Type B pancreatic cell (in vitro differentiated cells): Measurements from ENCODE around the gene PDE6D. TPM values are rescaled to one million over a fixed set of nuclear protein-coding genes. Genes with fewer than 3 reads are reported as not detected.
"Not testable (repeated sequence)": the region's sequence is repeated elsewhere in the genome, so short reads cannot be mapped to it uniquely, and the experiment has no call there.

ENCODE experiments used
- DNase-seq: peaks from one replicate; pipeline ENCODE4 v3.0.0; 2021; ENCODE audit warnings: mixed read lengths; ENCODE audit not compliant: unreplicated experiment; ENCODE audit errors: extremely low spot score
- H3K27ac Mint-ChIP-seq: 2 replicates; pipeline ENCODE4 v1.8.0; 2021; ENCODE audit warnings: mild to moderate bottlenecking, mixed read lengths
- H3K27me3 Mint-ChIP-seq: 2 replicates; pipeline ENCODE4 v1.8.0; 2021; ENCODE audit warnings: mixed read lengths
- H3K36me3 Mint-ChIP-seq: 2 replicates; pipeline ENCODE4 v1.8.0; 2021; ENCODE audit warnings: mixed read lengths
- H3K4me1 Mint-ChIP-seq: one replicate; pipeline ENCODE4 v1.8.0; 2021; ENCODE audit warnings: mixed read lengths; ENCODE audit not compliant: unreplicated experiment
- H3K4me3 Mint-ChIP-seq: 2 replicates; pipeline ENCODE4 v1.8.0; 2021; ENCODE audit warnings: mild to moderate bottlenecking, mixed read lengths
- H3K9me3 Mint-ChIP-seq: 2 replicates; pipeline ENCODE4 v1.8.0; 2021; ENCODE audit warnings: mixed read lengths
- total RNA-seq: library from RNA; stranded (reverse); gene quantifications from 2 replicates; pipeline ENCODE4 v1.2.1, GENCODE V29; 2021; ENCODE audit warnings: low replicate concordance
- TF ChIP-seq, protein P1 (sequence below): fragments of 200-600 bp; sonication (generic); conservative IDR thresholded peaks from 2 replicates; pipeline ENCODE4 v1.5.0; 2021; ENCODE audit warnings: antibody characterized with exemption, mild to moderate bottlenecking

Gene PDE6D
- total RNA-seq, 1 donor from 2014 or later = 24.3 TPM

DNA sequence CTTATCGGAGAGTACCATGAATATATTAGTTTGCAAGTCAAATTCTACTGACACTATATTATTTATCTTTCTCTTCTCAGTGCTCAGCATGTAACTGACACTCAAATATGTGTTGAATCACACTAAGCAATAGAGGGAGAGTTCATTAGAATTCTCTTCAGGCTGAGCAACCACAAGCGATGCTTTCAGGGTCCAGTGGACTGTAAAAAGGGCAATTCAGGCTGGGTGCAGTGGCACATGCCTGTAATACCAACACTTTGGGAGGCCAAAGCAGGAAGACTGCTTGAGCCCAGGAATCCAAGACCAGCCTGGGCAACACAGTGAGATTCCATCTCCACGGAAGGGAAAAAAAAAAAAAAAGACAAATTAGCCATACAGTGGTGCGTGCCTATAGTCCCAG is 16.3 kb downstream of the PDE6D start:
- peaks cover 16% of the 10 kb centered on the region for H3K4me1 Mint-ChIP-seq
- H3K27me3 Mint-ChIP-seq = no peaks in the 10 kb centered on the region
- no peak overlapping the region for H3K4me3 Mint-ChIP-seq
- H3K36me3 Mint-ChIP-seq = no peaks in the 10 kb centered on the region
- H3K9me3 Mint-ChIP-seq = no peaks in the 10 kb centered on the region
- TF ChIP-seq, protein P1, sequence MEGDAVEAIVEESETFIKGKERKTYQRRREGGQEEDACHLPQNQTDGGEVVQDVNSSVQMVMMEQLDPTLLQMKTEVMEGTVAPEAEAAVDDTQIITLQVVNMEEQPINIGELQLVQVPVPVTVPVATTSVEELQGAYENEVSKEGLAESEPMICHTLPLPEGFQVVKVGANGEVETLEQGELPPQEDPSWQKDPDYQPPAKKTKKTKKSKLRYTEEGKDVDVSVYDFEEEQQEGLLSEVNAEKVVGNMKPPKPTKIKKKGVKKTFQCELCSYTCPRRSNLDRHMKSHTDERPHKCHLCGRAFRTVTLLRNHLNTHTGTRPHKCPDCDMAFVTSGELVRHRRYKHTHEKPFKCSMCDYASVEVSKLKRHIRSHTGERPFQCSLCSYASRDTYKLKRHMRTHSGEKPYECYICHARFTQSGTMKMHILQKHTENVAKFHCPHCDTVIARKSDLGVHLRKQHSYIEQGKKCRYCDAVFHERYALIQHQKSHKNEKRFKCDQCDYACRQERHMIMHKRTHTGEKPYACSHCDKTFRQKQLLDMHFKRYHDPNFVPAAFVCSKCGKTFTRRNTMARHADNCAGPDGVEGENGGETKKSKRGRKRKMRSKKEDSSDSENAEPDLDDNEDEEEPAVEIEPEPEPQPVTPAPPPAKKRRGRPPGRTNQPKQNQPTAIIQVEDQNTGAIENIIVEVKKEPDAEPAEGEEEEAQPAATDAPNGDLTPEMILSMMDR = no peak
- H3K27ac Mint-ChIP-seq = peak overlapping the region; percentile 73
- DNase-seq = no peak

DNA sequence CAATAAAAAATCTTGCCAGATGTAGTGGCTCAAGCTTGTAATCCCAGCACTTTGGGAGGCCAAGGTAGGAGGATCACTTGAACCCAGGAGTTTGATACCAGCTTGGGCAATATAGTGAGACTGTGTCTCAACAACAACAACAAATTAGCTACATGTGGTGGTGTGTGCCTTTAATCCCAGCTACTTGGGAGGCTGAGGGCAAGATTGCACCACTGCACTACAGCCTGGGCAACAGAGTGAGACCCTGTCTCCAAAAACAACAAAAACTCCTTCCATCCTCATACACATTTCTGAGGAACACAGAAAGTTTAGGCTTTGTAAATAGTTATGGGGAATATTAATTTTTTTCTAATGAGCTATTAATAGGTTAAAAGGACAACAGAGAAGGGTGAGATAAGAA is 17.0 kb downstream of the PDE6D start:
- H3K27ac Mint-ChIP-seq = no peak overlapping the region
- no peaks in the 10 kb centered on the region for H3K9me3 Mint-ChIP-seq
- TF ChIP-seq, protein P1 = no peak
- DNase-seq = no peak
- H3K4me1 Mint-ChIP-seq = peaks cover 16% of the 10 kb centered on the region
- H3K36me3 Mint-ChIP-seq = no peaks in the 10 kb centered on the region
- no peaks in the 10 kb centered on the region for H3K27me3 Mint-ChIP-seq
- H3K4me3 Mint-ChIP-seq = no peak overlapping the region

DNA sequence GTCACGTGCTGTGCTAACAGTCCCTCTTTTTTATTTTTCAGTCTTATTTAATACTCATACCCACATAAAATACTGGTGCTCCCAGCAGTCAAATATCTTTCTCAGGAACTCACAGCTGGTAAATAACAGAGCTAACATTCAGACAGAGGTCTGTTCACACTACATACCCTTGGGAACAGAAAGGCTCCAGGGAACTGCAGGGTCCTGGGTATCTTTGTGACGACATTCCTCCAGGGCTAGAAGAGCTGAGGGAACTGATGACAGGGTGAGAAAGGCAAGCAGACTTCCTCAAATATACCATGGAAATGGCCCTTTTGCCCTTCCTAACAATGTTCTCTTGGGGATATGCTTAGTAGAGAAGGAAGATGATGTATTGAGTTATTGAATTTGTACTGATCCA is 19.3 kb downstream of the PDE6D start:
- DNase-seq = no peak
- Mint-ChIP-seq H3K9me3 (no peaks in the 10 kb centered on the region), H3K4me1 (peaks cover 16% of the 10 kb centered on the region), H3K27ac (no peak overlapping the region), H3K36me3 (no peaks in the 10 kb centered on the region), H3K4me3 (no peak overlapping the region), H3K27me3 (no peaks in the 10 kb centered on the region)
- TF ChIP-seq, protein P1 = no peak

DNA sequence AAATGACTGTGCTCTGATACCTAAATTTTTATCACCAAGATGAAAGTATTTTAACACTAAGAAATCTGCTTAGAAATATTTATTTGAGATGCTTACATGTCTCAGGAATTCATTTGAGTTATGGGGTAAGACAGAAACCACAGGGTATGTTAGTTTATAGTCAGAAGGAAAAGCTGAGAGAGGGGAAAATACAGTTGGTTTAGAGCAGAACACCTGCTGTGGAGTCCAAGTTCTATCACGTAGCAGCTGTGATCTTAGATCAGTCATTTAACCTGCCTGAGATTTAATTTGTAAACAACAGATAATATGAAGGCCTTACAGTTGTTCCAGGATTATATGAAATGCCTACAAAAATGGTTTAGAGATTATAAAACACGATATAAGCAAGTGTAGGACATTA is 29.0 kb downstream of the PDE6D start:
- H3K27ac Mint-ChIP-seq = no peak overlapping the region
- no peaks in the 10 kb centered on the region for H3K36me3 Mint-ChIP-seq
- no peaks in the 10 kb centered on the region for H3K9me3 Mint-ChIP-seq
- no peak for DNase-seq
- no peak overlapping the region for H3K4me3 Mint-ChIP-seq
- TF ChIP-seq, protein P1 = no peak
- H3K27me3 Mint-ChIP-seq = no peaks in the 10 kb centered on the region
- no peaks in the 10 kb centered on the region for H3K4me1 Mint-ChIP-seq

DNA sequence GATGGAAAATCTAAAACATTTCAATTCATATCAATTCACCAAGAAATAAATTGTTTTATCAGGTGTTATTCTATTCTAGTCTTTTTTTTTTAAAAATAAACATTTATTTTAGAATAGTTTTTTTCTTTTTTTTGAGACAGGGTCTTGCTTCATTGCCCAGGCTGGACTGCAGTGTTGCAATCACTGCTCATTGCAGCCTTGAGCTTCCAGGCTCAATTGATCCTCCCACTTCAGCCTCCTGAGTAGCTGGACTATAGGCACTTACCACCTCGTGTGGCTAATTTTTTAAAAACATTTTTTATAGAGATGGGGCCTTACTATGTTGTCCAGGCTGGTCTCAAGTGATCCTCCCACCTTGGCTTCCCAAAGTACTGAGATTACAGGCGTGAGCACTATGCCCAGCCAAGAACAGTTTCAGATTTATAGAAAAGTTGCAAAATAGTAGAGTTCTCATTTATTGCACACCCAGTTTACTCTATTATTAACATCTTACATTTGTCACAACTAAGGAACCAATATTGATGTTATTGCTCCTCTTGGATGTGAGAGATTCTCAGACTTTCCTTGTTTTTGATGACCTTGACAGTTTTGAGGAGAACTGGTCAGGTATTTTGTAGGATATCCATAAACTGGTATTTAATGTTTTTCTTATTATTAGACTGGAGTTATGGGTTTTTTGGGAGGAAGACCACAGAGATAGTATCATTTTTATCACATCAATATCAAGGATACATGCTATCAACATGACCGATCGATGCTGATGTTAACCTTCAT is 29.9 kb downstream of the PDE6D start:
- no peak for DNase-seq
- no peaks in the 10 kb centered on the region for H3K27me3 Mint-ChIP-seq
- no peak overlapping the region for H3K27ac Mint-ChIP-seq
- no peak overlapping the region for H3K4me3 Mint-ChIP-seq
- H3K9me3 Mint-ChIP-seq = no peaks in the 10 kb centered on the region
- H3K4me1 Mint-ChIP-seq = no peaks in the 10 kb centered on the region
- H3K36me3 Mint-ChIP-seq = no peaks in the 10 kb centered on the region
- TF ChIP-seq, protein P1 = no peak

DNA sequence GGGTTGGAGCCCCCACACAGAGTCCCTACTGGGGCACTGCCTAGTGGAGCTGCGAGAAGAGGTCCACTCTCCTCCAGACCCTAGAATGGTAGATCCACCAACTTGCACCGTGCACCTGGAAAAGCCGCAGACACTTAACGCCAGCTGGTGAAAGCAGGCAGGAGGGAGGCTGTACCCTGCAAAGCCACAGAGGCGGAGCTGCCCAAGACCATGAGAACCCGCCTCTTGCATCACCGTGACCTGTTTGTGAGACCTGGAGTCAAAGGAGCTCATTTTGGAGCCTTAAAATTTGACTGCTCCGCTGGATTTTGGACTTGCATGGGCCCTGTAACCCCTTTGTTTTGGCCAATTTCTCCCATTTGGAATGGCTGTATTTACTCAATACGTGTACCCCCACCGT is 32.1 kb downstream of the PDE6D start:
- H3K9me3 Mint-ChIP-seq, H3K27me3 Mint-ChIP-seq, H3K36me3 Mint-ChIP-seq, H3K27ac Mint-ChIP-seq, DNase-seq, H3K4me3 Mint-ChIP-seq, H3K4me1 Mint-ChIP-seq: not testable (repeated sequence)

DNA sequence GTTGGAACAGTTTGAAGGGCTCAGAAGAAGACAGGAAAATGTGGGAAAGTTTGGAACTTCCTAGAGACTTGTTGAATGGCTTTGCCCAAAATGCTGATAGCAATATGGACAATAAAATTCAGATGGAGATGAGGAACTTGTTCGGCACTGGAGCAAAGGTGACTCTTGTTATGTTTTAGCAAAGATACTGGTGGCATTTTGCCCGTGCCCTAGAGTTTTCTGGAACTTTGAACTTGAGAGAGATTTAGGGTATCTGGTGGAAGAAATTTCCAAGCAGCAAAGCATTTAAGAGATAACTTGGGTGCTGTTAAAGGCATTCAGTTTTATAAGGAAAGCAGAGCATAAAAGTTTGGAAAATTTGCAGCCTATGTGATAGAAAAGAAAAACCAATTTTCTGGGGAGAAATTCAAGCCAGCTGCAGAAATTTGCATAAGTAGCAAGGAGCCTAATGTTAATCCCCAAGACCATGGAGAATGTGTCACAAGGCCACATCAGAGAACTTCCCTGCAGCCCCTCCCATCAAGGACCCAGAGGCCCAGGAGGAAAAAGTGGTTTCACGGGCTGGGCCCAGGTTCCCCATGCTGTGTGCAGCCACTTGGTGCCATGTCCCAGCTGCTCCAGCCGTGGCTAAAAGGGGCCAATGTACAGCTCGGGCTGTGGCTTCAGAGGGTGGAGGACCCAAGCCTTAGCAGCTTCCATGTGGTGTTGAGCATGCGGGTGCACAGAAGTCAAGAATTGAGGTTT is 32.8 kb downstream of the PDE6D start:
- not testable (repeated sequence) for H3K27me3 Mint-ChIP-seq, DNase-seq

More for the DNA sequence above, 32.8 kb downstream of the PDE6D start:
- H3K4me1 Mint-ChIP-seq, H3K9me3 Mint-ChIP-seq, H3K27ac Mint-ChIP-seq, H3K4me3 Mint-ChIP-seq, H3K36me3 Mint-ChIP-seq: not testable (repeated sequence)
